Limb (tissue), 2 donors: ENCODE results near the gene CD22.
"Not testable (repeated sequence)": the region's sequence is repeated elsewhere in the genome, so short reads cannot be mapped to it uniquely, and the experiment has no call there.

Experiments used
- DNase-seq, 2 donors: peaks; one replicate each; pipeline ENCODE4 v3.0.0-alpha.2; 2016; ENCODE audit errors: extremely low spot score in 2 of 2

Gene CD22

DNA sequence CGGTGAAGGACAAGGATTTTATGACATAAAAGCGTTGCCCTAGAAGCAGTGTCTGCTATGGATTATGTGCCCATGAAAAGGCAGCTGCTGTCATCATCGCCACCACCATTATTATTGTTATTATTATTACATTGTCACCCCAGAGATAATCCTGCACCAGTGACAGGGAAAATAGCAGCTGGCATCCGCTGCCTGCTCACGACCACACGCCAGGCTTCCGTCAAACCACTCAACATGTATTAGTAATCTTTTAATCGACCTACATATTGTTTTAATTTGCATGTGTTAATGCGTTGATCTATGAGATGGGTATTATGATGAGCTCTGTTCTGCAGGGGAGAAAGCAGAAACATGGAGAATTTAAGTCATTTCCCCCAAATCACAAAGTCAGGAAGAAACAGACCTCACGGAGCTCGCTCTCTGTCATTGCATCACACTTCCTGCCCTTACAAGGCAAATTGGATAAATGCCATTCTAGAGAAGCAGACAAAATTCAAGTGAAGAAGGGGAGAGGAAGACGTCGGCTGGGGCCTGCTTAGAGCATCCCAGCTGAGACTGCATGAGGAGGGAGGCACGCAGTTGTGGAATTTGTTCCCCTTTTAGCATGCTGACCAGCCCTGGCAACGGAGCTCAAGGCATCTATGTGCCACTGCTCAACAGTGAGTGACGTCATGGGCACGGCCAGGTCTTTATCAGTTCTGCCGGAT is 29.0 kb downstream of the CD22 start, which contains the start of gene FFAR3:
Gene FFAR3 (plus strand): TSS at position 594 of the 707 bp plus-strand sequence. CDS start 431 bp downstream, outside the sequence.
- DNase-seq: peak in 1 of 2 donors; percentile 6

DNA sequence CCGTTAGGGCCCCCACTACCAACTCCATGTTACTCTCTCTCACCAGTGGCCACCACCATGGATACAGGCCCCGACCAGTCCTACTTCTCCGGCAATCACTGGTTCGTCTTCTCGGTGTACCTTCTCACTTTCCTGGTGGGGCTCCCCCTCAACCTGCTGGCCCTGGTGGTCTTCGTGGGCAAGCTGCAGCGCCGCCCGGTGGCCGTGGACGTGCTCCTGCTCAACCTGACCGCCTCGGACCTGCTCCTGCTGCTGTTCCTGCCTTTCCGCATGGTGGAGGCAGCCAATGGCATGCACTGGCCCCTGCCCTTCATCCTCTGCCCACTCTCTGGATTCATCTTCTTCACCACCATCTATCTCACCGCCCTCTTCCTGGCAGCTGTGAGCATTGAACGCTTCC is 29.8 kb downstream of the CD22 start:
- not testable (repeated sequence) for DNase-seq

GRCh38 chr19:35359395-35359794 is 30.4 kb downstream of the CD22 start:
- not testable (repeated sequence) for DNase-seq

- not testable (repeated sequence) for DNase-seq
These were observed 31.1 kb downstream of the CD22 start for GRCh38 chr19:35360081-35360480.

GRCh38 chr19:35360880-35361420 is 32.0 kb downstream of the CD22 start:
- no peak for DNase-seq

- no peak for DNase-seq
These were observed 33.4 kb downstream of the CD22 start for GRCh38 chr19:35362261-35363000.

GRCh38 chr19:35363001-35363590 is 34.1 kb downstream of the CD22 start:
- no peak for DNase-seq

DNA sequence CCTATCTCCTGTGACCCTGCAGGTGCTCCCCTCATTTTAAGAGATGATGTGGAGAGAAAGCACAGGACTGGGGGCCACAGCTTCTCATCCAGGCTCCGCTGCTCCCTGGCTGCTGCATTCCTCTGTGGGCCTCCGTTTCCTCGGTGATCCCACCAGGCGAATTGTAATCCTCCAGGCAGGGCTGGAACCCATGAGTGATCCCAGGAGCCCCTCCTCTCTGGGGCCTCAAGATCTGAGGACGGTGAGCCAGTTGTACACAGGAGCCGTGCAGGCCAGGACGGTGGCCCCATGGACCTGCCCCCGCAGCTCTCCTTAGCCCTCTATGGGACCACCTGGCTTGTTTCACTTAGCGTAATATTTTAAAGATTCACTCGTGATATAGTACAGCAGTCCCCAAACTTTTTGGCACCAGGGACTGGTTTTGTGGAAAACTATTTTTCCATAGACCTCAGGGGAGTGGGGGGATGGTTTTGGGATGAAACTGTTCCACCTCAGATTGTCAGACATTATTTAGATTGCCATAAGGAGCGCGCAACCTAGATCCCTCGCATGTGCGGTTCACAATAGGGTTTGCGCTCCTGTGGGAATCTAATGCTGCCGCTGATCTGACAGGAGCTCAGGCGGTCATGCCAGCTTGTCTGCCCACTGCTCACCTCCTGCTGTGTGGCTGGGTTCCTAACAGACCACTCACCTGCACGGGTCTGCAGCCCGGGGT is 34.9 kb downstream of the CD22 start:
- DNase-seq: no peak

- DNase-seq: no peak
These were observed 36.3 kb downstream of the CD22 start for GRCh38 chr19:35365303-35365702.

DNA sequence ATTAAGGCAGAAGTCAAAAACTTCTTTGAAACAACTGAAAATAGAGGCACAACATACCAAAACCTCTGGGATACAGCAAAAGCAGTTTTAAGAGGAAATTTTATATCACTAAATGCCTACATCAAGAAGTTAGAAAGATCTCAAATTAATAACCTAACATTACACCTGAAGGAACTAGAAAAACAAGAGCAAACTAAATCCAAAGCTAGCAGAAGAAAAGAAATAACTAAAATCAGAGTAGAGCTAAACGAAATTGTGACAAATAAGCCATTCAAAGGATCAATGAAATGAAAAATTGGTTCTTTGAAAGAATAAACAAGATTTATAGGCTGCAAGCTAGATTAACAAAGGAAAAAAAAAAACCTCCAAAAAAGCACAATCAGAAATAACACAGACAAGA is 39.4 kb downstream of the CD22 start:
- no peak for DNase-seq

DNA sequence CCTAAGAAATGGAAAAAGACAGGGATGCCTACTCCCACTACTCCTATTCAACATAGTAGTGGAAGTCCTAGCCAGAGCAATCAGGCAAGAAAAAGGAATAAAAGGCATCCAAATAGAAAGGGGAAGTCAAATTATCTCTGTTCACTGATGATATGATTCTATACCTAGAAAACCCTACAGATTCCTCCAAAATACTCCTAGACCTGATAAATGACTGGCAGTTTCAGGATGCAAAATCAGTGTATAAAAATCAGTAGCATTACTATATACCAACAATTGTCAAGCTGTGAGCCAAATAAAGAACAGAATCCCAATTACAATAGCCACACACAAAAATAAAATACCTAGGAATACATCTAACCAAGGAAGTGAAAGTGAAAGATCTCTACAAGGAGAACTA is 40.5 kb downstream of the CD22 start:
- DNase-seq: no peak

GRCh38 chr19:35370722-35371121 is 41.7 kb downstream of the CD22 start, which contains the start of gene GPR42:
GPR42 (plus strand) TSS chr19:35371068; CDS start chr19:35371360, 292 bp downstream.
- DNase-seq: no peak

DNA sequence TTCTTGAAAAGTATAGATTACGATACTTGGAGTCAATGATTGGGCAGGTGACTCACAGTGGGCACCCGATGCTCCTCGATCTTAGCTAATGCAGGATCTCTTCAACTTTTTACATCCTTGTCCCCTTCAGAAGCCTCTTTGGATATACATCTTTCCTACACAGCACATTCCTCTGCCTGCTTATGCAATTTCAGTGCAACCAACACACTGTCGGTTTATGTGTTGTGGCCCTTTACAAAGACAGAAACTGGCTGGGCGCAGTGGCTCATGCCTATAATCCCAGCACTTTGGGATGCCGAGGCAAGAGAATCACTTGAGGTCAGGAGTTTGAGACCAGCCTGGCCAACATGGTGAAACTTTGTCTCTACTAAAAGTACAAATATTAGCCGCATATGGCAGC is 44.5 kb downstream of the CD22 start:
- DNase-seq: no peak

- not testable (repeated sequence) for DNase-seq
These were observed 45.0 kb downstream of the CD22 start for GRCh38 chr19:35374031-35374430.

DNA sequence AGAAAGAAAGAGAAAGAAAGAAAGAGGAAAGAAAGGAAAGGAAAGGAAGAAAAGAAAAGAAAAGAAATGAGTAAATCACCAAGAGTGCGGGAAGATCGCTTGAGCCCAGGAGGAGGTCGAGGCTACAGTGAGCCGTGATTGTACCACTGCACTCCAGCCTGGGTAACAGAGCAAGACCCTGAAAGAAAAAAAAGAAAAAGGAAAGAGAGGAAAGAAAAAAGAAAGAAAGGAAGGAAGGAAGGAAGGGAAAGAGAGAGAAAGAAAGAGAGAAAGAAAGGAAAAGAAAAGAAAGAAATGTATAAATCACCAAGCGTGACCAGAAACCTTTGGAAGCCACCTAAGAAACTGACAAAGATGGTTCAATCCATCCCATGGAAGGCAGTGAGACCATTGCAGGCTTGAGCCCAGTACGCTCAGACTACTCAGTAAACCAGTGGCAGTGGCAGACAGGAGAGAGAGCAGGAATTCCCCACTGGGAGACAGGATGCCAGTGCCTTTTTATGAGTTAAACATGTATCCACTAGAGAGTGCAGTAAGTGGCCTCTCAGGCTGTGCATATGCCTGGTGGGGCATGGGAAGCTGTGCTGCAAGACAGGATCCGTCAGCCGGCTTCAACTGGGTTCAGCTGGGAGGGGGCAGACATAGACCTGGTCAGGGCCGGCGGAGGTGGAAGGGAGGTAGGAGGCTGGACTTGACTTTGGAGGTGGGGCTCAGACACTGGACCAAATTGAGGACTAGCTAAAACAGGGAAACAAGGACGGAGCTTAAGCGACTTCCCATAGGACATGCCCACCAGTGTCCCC is 46.7 kb downstream of the CD22 start:
- DNase-seq: no peak

DNA sequence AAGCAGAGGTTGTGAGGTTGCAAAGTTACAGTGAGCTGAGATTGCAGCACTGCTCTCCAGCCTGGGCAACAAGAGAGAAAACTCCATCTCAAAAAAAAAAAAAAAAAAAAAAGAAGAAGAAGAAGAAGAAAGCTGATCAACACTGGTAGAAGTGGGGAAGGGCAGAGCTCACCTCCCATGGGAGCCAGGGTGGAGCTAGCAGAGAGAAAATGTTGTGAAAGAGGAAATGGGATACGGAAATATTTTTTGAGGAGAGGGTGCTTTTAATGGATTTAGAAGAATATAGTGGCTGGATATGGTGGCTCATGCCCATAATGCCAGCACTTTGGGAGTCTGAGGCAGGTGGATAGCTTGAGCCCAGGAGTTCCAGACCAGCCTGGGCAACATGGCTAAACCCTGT is 48.7 kb downstream of the CD22 start:
- no peak for DNase-seq

GRCh38 chr19:35378356-35378755 is 49.4 kb downstream of the CD22 start:
- no peak for DNase-seq

- DNase-seq: not testable (repeated sequence)
These were observed 50.6 kb downstream of the CD22 start for GRCh38 chr19:35379545-35379944.

GRCh38 chr19:35379992-35380391 is 51.0 kb downstream of the CD22 start:
- DNase-seq: no peak

GRCh38 chr19:35380450-35381124 is 51.6 kb downstream of the CD22 start:
- no peak for DNase-seq
